ENCODE data around the gene WDR90. TPM values are rescaled to one million over a fixed set of nuclear protein-coding genes. Genes with fewer than 3 reads are reported as not detected.

The WDR90 gene
- polyA plus RNA-seq, 3 donors from 2014 or later, result 1.2 to 2.4 TPM; not detected in 1

GRCh38 chr16:620700-621525 lies 28.3 kb upstream of the WDR90 start:
- Mint-ChIP-seq H3K27me3 (ENCODE audit: low read depth in 3 of 3) (peaks cover 0 to 2% (median 0%) of the 10 kb centered on the region in 3 donors), H3K4me1 (peaks cover 0 to 2% of the 10 kb centered on the region in 2 donors), H3K36me3 (no peaks in the 10 kb centered on the region), H3K27ac (no peak overlapping the region), H3K4me3 (no peak overlapping the region), H3K9me3 (no peaks in the 10 kb centered on the region)
- DNase-seq, result no peak

- Mint-ChIP-seq H3K27me3 (ENCODE audit: low read depth in 3 of 3) (peaks cover 0 to 2% (median 0%) of the 10 kb centered on the region in 3 donors), H3K27ac (no peak overlapping the region), H3K4me3 (no peak overlapping the region), H3K36me3 (no peaks in the 10 kb centered on the region), H3K9me3 (no peaks in the 10 kb centered on the region), H3K4me1 (peaks cover 0 to 2% of the 10 kb centered on the region in 2 donors)
- DNase-seq, result no peak
Measured at GRCh38 chr16:621526-622105, 27.5 kb upstream of the WDR90 start.

GRCh38 chr16:622920-623280 lies 26.3 kb upstream of the WDR90 start:
- no peaks in the 10 kb centered on the region for H3K36me3 Mint-ChIP-seq
- DNase-seq, result no peak
- no peaks in the 10 kb centered on the region for H3K9me3 Mint-ChIP-seq
- no peak overlapping the region for H3K4me3 Mint-ChIP-seq
- peaks cover 0 to 2% of the 10 kb centered on the region in 2 donors for H3K4me1 Mint-ChIP-seq
- H3K27me3 Mint-ChIP-seq (ENCODE audit: low read depth in 3 of 3), result peaks cover 0 to 2% (median 0%) of the 10 kb centered on the region in 3 donors
- H3K27ac Mint-ChIP-seq, result no peak overlapping the region

GRCh38 chr16:624526-625070 lies 24.6 kb upstream of the WDR90 start:
- peaks cover 0 to 2% (median 0%) of the 10 kb centered on the region in 3 donors for H3K27me3 Mint-ChIP-seq (ENCODE audit: low read depth in 3 of 3)
- no peak for DNase-seq
- H3K4me3 Mint-ChIP-seq, result no peak overlapping the region
- H3K27ac Mint-ChIP-seq, result no peak overlapping the region
- peaks cover 0 to 5% (median 0%) of the 10 kb centered on the region in 3 donors for H3K36me3 Mint-ChIP-seq
- H3K4me1 Mint-ChIP-seq, result peaks cover 0 to 2% of the 10 kb centered on the region in 2 donors
- H3K9me3 Mint-ChIP-seq, result no peaks in the 10 kb centered on the region

- Mint-ChIP-seq H3K9me3 (no peaks in the 10 kb centered on the region), H3K4me3 (no peak overlapping the region), H3K27ac (no peak overlapping the region), H3K36me3 (peaks cover 0 to 5% (median 0%) of the 10 kb centered on the region in 3 donors), H3K4me1 (peaks cover 0 to 2% of the 10 kb centered on the region in 2 donors), H3K27me3 (ENCODE audit: low read depth in 3 of 3) (peaks cover 0 to 2% (median 0%) of the 10 kb centered on the region in 3 donors)
- no peak for DNase-seq
Measured at GRCh38 chr16:625117-625976, 23.8 kb upstream of the WDR90 start.

GRCh38 chr16:625977-626765 lies 23.0 kb upstream of the WDR90 start:
- peaks cover 0 to 5% (median 0%) of the 10 kb centered on the region in 3 donors for H3K36me3 Mint-ChIP-seq
- H3K27ac Mint-ChIP-seq, result no peak overlapping the region
- H3K4me1 Mint-ChIP-seq, result peaks cover 0 to 2% of the 10 kb centered on the region in 2 donors
- no peaks in the 10 kb centered on the region for H3K9me3 Mint-ChIP-seq
- no peak overlapping the region for H3K4me3 Mint-ChIP-seq
- no peak for DNase-seq
- H3K27me3 Mint-ChIP-seq (ENCODE audit: low read depth in 3 of 3), result peaks cover 0 to 2% (median 0%) of the 10 kb centered on the region in 3 donors

- H3K4me3 Mint-ChIP-seq, result no peak overlapping the region
- no peak for DNase-seq
- H3K4me1 Mint-ChIP-seq, result peaks cover 0 to 2% of the 10 kb centered on the region in 2 donors
- H3K27me3 Mint-ChIP-seq (ENCODE audit: low read depth in 3 of 3), result no peaks in the 10 kb centered on the region
- no peak overlapping the region for H3K27ac Mint-ChIP-seq
- H3K9me3 Mint-ChIP-seq, result no peaks in the 10 kb centered on the region
- H3K36me3 Mint-ChIP-seq, result peaks cover 0 to 5% (median 0%) of the 10 kb centered on the region in 3 donors
Measured at GRCh38 chr16:626787-627453, 22.2 kb upstream of the WDR90 start.

- no peak for DNase-seq
- H3K27me3 Mint-ChIP-seq (ENCODE audit: low read depth in 3 of 3), result no peaks in the 10 kb centered on the region
- no peaks in the 10 kb centered on the region for H3K9me3 Mint-ChIP-seq
- peaks cover 0 to 2% of the 10 kb centered on the region in 2 donors for H3K4me1 Mint-ChIP-seq
- H3K27ac Mint-ChIP-seq, result no peak overlapping the region
- H3K4me3 Mint-ChIP-seq, result no peak overlapping the region
- H3K36me3 Mint-ChIP-seq, result peaks cover 0 to 5% (median 0%) of the 10 kb centered on the region in 3 donors
Measured at GRCh38 chr16:627454-628239, 21.5 kb upstream of the WDR90 start.

GRCh38 chr16:628321-629061 lies 20.7 kb upstream of the WDR90 start:
- Mint-ChIP-seq H3K36me3 (peaks cover 0 to 5% (median 0%) of the 10 kb centered on the region in 3 donors), H3K4me1 (peaks cover 0 to 2% of the 10 kb centered on the region in 2 donors), H3K9me3 (no peaks in the 10 kb centered on the region), H3K27me3 (ENCODE audit: low read depth in 3 of 3) (no peaks in the 10 kb centered on the region), H3K4me3 (no peak overlapping the region), H3K27ac (no peak overlapping the region)
- DNase-seq, result no peak

- no peak overlapping the region for H3K4me3 Mint-ChIP-seq
- H3K4me1 Mint-ChIP-seq, result no peaks in the 10 kb centered on the region
Measured at GRCh38 chr16:629185-629832, 19.9 kb upstream of the WDR90 start.

GRCh38 chr16:629833-630248 lies 19.3 kb upstream of the WDR90 start:
- Mint-ChIP-seq H3K4me1 (peaks cover 0 to 1% of the 10 kb centered on the region in 2 donors), H3K4me3 (no peak overlapping the region), H3K36me3 (peaks cover 0 to 5% (median 0%) of the 10 kb centered on the region in 3 donors), H3K27ac (no peak overlapping the region), H3K9me3 (no peaks in the 10 kb centered on the region), H3K27me3 (ENCODE audit: low read depth in 3 of 3) (no peaks in the 10 kb centered on the region)
- no peak for DNase-seq

More at GRCh38 chr16:629185-629832, 19.9 kb upstream of the WDR90 start:
- no peak overlapping the region for H3K27ac Mint-ChIP-seq
- DNase-seq, result no peak
- H3K36me3 Mint-ChIP-seq, result peaks cover 0 to 5% (median 0%) of the 10 kb centered on the region in 3 donors
- no peaks in the 10 kb centered on the region for H3K9me3 Mint-ChIP-seq
- H3K27me3 Mint-ChIP-seq (ENCODE audit: low read depth in 3 of 3), result no peaks in the 10 kb centered on the region

All from immature natural killer cell (primary cell).